GM20431 (cell line): ENCODE results near the gene YPEL4.

Source experiments
- in situ Hi-C: fragments of 300-500 bp; cut with MseI, MboI; formaldehyde crosslinking; loops from one replicate; pipeline ENCODE4 v1.15.0; 2020; ENCODE audit warnings: low sequenced_read_pairs; ENCODE audit not compliant: unreplicated experiment

YPEL4 gene

DNA sequence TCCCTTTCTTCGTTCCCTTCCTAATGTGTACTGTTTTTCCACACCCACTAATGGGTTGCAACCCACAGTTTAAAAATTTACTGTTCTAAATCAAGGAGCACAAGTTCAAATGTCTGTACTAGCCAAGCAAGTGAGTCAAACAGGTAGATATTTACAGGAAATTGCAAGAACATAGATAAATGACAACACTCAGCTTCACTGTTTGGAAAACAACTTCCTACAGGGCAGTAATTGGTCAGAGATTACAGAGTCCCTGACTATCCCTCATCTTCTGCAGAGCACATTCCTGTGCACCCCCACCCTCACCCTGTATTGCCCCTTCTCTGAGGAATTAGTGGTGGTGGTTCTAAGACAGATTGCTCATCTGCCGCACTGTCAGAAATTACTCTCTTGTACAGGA, 50.3 kb downstream of the YPEL4 start:
- in situ Hi-C loops: no loop called here

DNA sequence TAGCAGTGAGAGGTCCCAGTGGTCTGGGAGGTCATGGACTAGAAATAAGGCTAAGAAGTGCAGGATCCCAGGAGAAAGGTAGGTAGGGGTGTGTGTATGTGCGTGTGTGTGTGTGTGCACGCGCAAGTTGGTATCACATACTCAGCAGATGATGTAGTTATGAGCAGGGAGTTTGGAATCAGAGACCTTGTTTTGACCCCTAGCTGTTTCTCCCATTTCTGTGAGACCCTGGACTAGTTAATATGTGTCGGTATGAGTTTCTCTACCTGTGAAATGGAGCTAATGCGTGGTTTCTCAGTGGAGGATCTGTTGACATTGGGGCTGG, 50.9 kb downstream of the YPEL4 start:
- in situ Hi-C loops: no loop called here

DNA sequence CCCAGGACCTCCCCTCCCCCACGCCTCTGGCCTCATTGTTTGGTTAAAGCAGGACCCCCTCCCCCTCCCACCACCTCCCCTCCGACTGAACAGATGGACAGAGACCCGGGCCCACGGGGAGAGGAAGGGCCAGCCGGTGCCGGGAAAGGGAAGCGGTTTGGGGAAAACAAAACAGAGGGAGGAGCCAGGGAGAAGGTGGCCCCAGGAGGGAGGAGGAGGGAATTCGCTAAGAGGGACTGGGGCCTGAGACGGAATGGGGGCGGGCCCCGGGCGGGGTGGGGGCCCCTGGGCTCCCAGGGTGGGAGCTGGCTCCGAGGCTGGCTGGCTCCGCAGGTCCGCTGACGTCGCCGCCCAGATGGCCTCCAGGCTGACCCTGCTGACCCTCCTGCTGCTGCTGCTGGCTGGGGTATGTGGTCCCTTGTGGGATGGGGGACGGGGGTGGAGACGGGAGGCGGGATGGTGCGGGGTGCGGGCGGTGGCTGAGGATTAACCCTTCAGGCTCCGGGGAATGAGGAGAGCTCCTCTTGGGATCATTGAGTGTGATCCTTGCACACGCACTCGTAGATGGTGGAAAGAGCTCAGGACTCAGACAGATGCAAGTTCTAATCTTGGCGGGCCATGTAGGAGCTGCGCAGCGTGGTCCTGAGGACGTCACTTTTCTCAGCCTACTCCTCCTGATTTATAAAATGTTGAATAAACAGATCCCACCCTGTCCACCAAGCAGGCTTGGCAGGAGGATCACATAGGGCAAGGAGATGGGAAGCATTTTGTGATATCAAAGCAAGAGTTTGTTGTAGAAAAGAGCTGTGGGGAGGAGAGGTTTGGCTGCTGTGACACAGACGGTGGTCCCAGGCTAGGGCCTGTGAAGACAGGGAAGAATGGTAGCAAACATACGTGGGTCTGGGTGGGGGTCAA, 51.5 kb downstream of the YPEL4 start:
- in situ Hi-C loops: no loop called here

DNA sequence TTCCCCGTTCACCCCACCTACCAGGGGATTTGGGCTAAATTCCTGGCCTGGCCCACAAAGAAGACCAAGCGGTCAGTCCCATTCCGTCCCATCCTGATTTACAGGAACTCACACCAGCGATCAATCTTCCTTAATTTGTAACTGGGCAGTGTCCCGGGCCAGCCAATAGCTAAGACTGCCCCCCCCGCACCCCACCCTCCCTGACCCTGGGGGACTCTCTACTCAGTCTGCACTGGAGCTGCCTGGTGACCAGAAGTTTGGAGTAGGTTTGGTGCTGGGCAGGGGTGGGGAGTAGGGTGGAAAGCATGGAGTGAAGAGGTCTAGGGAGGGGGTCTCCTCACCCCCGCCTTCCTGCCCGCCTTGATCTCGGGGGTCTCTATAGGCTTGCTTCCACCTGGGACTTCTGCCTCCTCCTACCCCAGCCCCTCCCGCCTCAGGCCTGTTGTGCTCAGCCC, 52.2 kb downstream of the YPEL4 start, which contains the start of gene SERPING1:
TSS of gene SERPING1 (plus strand) at position 225 of the 455 bp plus-strand sequence. CDS start 586 bp downstream, outside the sequence.
- in situ Hi-C loops: no loop called here

DNA sequence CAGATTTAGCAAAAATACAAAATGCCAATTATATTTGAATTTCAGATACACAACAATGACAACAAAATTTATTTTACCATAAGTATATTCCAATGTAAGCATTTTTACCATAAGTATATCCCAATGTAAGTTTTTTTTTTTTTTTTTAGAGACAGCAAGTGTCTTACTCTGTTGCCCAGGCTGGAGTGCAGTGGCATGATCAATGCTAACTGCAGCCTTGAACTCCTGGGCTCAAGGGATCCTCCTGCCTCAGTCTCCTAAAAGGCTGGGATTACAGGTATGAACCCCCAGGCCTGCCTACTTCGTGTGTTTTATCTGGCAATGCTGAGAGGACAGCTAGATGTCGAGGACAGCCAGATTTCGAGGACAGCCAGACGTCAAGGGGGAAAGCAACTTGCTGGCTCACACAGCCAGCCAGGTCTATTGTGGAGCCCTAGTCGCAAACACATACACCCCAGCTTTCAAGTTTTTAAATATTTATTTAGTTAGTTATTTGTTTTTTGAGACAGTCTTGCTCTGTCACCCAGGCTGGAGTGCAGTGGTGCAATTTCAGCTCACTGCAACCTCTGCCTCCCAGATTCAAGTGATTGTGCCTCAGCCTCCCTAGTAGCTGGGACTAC, 53.3 kb downstream of the YPEL4 start:
- in situ Hi-C loops: no loop called here
